Measurements from ENCODE around the gene PTPRR.

- TF ChIP-seq ZNF274 (IDR thresholded peaks at IDR 0.05; ENCODE audit: low read depth, low read length) (no peak), SUZ12 (IDR thresholded peaks at IDR 0.05; ENCODE audit: extremely low read depth, insufficient read depth, insufficient read length) (no peak), YY1 (IDR thresholded peaks at IDR 0.05; ENCODE audit: insufficient read depth, insufficient read length) (no peak)
Measured at GRCh38 chr12:70683976-70684375, 236.6 kb downstream of the PTPRR start.

Measured in NT2/D1 (cell line).